ENCODE measurements around the gene CABYR. TPM values are rescaled to one million over a fixed set of nuclear protein-coding genes. Genes with fewer than 3 reads are reported as not detected.

CABYR gene
- total RNA-seq, 1 donor from 2014 or later: 7.0 TPM

DNA sequence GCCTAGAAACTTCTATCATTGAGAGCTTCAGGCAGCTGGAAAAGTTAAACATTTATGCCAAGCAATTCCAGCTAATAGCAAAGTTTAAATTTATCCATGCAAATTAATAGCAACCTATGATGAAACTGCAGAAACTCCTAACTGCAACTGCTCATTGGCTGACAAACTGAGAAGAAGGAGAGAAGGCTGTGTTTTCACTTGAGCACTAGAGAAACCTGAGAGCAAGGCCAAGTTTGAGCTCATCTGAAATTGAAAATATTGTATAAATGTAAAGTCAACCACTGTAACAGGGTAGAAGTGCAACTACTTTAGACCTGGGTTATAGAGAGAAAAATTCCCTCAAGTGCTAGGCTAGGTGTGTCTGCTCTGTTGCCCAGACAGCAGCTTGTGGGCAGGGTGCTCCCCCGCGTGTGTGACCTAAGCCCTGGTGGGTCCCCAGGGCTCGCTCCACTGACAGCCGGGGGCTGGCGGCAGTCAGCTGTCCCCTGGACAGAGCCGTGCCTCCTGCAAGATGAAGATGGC lies 50.2 kb downstream of the CABYR start:
- H3K27ac ChIP-seq (ENCODE audit: low read depth, low read length): no peak overlapping the region
- no peaks in the 10 kb centered on the region for H3K9me3 ChIP-seq (ENCODE audit: insufficient read depth, low read depth, low read length)
- H3K4me1 ChIP-seq (ENCODE audit: insufficient read depth, low read length): no peaks in the 10 kb centered on the region
- Mint-ChIP-seq H3K9me3 (ENCODE audit: unreplicated experiment) (no peaks in the 10 kb centered on the region), H3K27me3 (ENCODE audit: low read depth, unreplicated experiment) (no peaks in the 10 kb centered on the region), H3K36me3 (ENCODE audit: low read depth, unreplicated experiment) (peaks cover 5% of the 10 kb centered on the region), H3K4me1 (ENCODE audit: low read depth, unreplicated experiment) (peaks cover 22% of the 10 kb centered on the region), H3K27ac (ENCODE audit: unreplicated experiment) (no peak overlapping the region), H3K4me3 (ENCODE audit: unreplicated experiment) (no peak overlapping the region)
- FAIRE-seq (no peak), DNase-seq (ENCODE audit: low read depth) (no peak)
- H3K4me3 ChIP-seq (ENCODE audit: insufficient read depth, low read depth, low read length): no peak overlapping the region
- H3K79me2 ChIP-seq (ENCODE audit: insufficient read depth, low read length): no peaks in the 10 kb centered on the region
- H2AFZ ChIP-seq (ENCODE audit: low read depth, low read length): no peak overlapping the region
- H3K27me3 ChIP-seq (ENCODE audit: insufficient read depth, low read length): no peaks in the 10 kb centered on the region
- no peaks in the 10 kb centered on the region for H3K36me3 ChIP-seq (ENCODE audit: insufficient read depth, low read length)
- H4K20me1 ChIP-seq (ENCODE audit: insufficient read depth, low read length): no peaks in the 10 kb centered on the region
- no peak overlapping the region for H3K4me2 ChIP-seq (ENCODE audit: low read length)
- TF ChIP-seq, protein P1, sequence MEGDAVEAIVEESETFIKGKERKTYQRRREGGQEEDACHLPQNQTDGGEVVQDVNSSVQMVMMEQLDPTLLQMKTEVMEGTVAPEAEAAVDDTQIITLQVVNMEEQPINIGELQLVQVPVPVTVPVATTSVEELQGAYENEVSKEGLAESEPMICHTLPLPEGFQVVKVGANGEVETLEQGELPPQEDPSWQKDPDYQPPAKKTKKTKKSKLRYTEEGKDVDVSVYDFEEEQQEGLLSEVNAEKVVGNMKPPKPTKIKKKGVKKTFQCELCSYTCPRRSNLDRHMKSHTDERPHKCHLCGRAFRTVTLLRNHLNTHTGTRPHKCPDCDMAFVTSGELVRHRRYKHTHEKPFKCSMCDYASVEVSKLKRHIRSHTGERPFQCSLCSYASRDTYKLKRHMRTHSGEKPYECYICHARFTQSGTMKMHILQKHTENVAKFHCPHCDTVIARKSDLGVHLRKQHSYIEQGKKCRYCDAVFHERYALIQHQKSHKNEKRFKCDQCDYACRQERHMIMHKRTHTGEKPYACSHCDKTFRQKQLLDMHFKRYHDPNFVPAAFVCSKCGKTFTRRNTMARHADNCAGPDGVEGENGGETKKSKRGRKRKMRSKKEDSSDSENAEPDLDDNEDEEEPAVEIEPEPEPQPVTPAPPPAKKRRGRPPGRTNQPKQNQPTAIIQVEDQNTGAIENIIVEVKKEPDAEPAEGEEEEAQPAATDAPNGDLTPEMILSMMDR (IDR thresholded peaks at IDR 0.05; ENCODE audit: insufficient read depth, low read depth, low read length): no peak
- no peak for TF ChIP-seq EZH2 (IDR thresholded peaks at IDR 0.05; ENCODE audit: insufficient read depth, low read length)
- no peak overlapping the region for H3K9ac ChIP-seq (ENCODE audit: low read length)

DNA sequence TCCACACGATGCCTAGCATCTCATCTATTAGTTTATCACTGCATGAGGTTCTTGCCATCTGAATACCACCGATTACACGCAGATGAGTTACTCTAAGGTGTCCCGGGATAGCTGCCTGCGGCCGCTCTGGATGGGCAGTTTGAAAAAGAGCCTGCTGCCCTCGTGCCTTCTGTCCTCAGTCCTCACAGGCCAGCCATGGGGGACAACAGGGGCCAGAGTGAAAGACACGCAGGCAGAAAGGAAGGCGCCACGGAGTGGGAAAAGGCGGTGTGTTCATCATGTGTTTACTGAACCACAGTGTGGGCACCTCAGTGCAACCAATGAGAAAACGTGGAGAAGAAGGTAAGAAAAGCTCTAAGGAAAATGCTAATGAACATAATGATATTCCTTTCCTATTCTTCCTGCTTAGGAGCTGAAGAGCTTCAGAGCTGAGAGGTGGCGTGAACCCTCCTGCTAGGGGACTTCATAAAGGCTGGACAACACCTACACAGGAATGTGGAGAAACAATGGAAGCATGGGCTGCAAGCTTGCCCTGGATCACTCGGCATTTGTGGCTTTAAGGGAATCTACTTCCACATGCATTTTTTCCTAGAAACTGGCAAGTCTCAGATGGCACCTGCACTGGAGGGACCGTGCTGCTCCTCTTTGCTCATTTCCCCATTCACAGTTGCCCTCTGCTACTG lies 50.9 kb downstream of the CABYR start:
- no peak overlapping the region for H3K4me3 ChIP-seq (ENCODE audit: insufficient read depth, low read depth, low read length)
- H3K27me3 Mint-ChIP-seq (ENCODE audit: low read depth, unreplicated experiment): no peaks in the 10 kb centered on the region
- no peaks in the 10 kb centered on the region for H3K27me3 ChIP-seq (ENCODE audit: insufficient read depth, low read length)
- H3K9ac ChIP-seq (ENCODE audit: low read length): no peak overlapping the region
- no peaks in the 10 kb centered on the region for H4K20me1 ChIP-seq (ENCODE audit: insufficient read depth, low read length)
- TF ChIP-seq, protein P1 (IDR thresholded peaks at IDR 0.05; ENCODE audit: insufficient read depth, low read depth, low read length): no peak
- TF ChIP-seq EZH2 (IDR thresholded peaks at IDR 0.05; ENCODE audit: insufficient read depth, low read length): no peak
- H3K27ac ChIP-seq (ENCODE audit: low read depth, low read length): no peak overlapping the region
- H2AFZ ChIP-seq (ENCODE audit: low read depth, low read length): no peak overlapping the region
- peaks cover 4% of the 10 kb centered on the region for H3K36me3 Mint-ChIP-seq (ENCODE audit: low read depth, unreplicated experiment)
- no peaks in the 10 kb centered on the region for H3K9me3 Mint-ChIP-seq (ENCODE audit: unreplicated experiment)
- no peaks in the 10 kb centered on the region for H3K4me1 ChIP-seq (ENCODE audit: insufficient read depth, low read length)
- H3K9me3 ChIP-seq (ENCODE audit: insufficient read depth, low read depth, low read length): no peaks in the 10 kb centered on the region
- no peaks in the 10 kb centered on the region for H3K36me3 ChIP-seq (ENCODE audit: insufficient read depth, low read length)
- H3K4me1 Mint-ChIP-seq (ENCODE audit: low read depth, unreplicated experiment): peaks cover 22% of the 10 kb centered on the region
- no peak overlapping the region for H3K4me2 ChIP-seq (ENCODE audit: low read length)
- no peak for FAIRE-seq
- DNase-seq (ENCODE audit: low read depth): no peak
- H3K27ac Mint-ChIP-seq (ENCODE audit: unreplicated experiment): no peak overlapping the region
- no peaks in the 10 kb centered on the region for H3K79me2 ChIP-seq (ENCODE audit: insufficient read depth, low read length)
- no peak overlapping the region for H3K4me3 Mint-ChIP-seq (ENCODE audit: unreplicated experiment)

DNA sequence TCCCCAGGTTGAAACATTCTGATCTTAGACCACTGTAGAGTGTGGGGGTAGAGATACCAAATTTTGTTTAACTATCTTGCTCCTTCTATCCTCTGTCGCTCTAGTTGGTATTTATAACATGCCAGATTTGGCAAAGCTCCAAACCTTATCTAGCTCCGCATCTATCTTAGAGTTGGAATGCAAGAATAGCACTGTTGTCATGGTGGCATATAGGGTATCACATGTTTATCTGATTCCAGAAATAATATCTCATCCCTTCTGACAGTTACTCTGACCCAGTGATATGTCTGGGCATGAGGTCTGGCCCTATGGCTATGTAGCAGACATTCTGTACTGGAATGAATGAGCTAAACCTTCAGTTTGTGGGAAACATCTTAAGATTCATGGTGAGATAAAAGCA lies 51.7 kb downstream of the CABYR start:
- DNase-seq (ENCODE audit: low read depth) (no peak), FAIRE-seq (no peak)
- Mint-ChIP-seq H3K36me3 (ENCODE audit: low read depth, unreplicated experiment) (peaks cover 5% of the 10 kb centered on the region), H3K4me3 (ENCODE audit: unreplicated experiment) (no peak overlapping the region), H3K9me3 (ENCODE audit: unreplicated experiment) (no peaks in the 10 kb centered on the region), H3K27me3 (ENCODE audit: low read depth, unreplicated experiment) (no peaks in the 10 kb centered on the region), H3K27ac (ENCODE audit: unreplicated experiment) (peak overlapping the region; percentile 43), H3K4me1 (ENCODE audit: low read depth, unreplicated experiment) (peaks cover 22% of the 10 kb centered on the region)
- Histone ChIP-seq H4K20me1 (ENCODE audit: insufficient read depth, low read length) (no peaks in the 10 kb centered on the region), H3K27me3 (ENCODE audit: insufficient read depth, low read length) (no peaks in the 10 kb centered on the region), H2AFZ (ENCODE audit: low read depth, low read length) (no peak overlapping the region), H3K27ac (ENCODE audit: low read depth, low read length) (no peak overlapping the region), H3K9me3 (ENCODE audit: insufficient read depth, low read depth, low read length) (no peaks in the 10 kb centered on the region), H3K9ac (ENCODE audit: low read length) (no peak overlapping the region), H3K79me2 (ENCODE audit: insufficient read depth, low read length) (no peaks in the 10 kb centered on the region), H3K4me2 (ENCODE audit: low read length) (no peak overlapping the region), H3K36me3 (ENCODE audit: insufficient read depth, low read length) (no peaks in the 10 kb centered on the region), H3K4me3 (ENCODE audit: insufficient read depth, low read depth, low read length) (no peak overlapping the region), H3K4me1 (ENCODE audit: insufficient read depth, low read length) (no peaks in the 10 kb centered on the region)
- TF ChIP-seq, protein P1 (IDR thresholded peaks at IDR 0.05; ENCODE audit: insufficient read depth, low read depth, low read length): no peak
- TF ChIP-seq EZH2 (IDR thresholded peaks at IDR 0.05; ENCODE audit: insufficient read depth, low read length): no peak

Measured in astrocyte (in vitro differentiated cells and primary cell).